Stimulated activated CD8-positive, alpha-beta memory T cell treated with anti-CD3 and anti-CD28 coated beads, Interleukin-15, amount 100 ng/mL, for 4 hours (primary cell): Measurements from ENCODE around the gene KLHDC8A.

Experiments used
- DNase-seq, 2 donors: peaks; one replicate each; pipeline ENCODE4 v3.0.0-alpha.2; 2020; ENCODE audit warnings: low read depth in 2 of 2

The KLHDC8A gene

GRCh38 chr1:205344066-205344928, 12.4 kb downstream of the KLHDC8A start:
- DNase-seq: peak; percentile 18 to 39

GRCh38 chr1:205343431-205344065, 13.2 kb downstream of the KLHDC8A start:
- DNase-seq: no peak

GRCh38 chr1:205342986-205343385, 13.7 kb downstream of the KLHDC8A start:
- no peak for DNase-seq

- no peak for DNase-seq
Measured at GRCh38 chr1:205340676-205341075, 16.0 kb downstream of the KLHDC8A start.

- DNase-seq: no peak
Measured at GRCh38 chr1:205339717-205340116, 17.0 kb downstream of the KLHDC8A start.

GRCh38 chr1:205339197-205339702, 17.5 kb downstream of the KLHDC8A start:
- DNase-seq: no peak

GRCh38 chr1:205338011-205338410, 18.7 kb downstream of the KLHDC8A start:
- DNase-seq: no peak

GRCh38 chr1:205337481-205337880, 19.2 kb downstream of the KLHDC8A start:
- no peak for DNase-seq

- peak; percentile 35 to 48 for DNase-seq
Measured at GRCh38 chr1:205335692-205336091, 21.0 kb downstream of the KLHDC8A start.

GRCh38 chr1:205332015-205332791, 24.5 kb downstream of the KLHDC8A start:
- DNase-seq: no peak

- no peak for DNase-seq
Measured at GRCh38 chr1:205330150-205330549, 26.6 kb downstream of the KLHDC8A start.

- no peak for DNase-seq
Measured at GRCh38 chr1:205329719-205330118, 27.0 kb downstream of the KLHDC8A start.

GRCh38 chr1:205328476-205328875, 28.2 kb downstream of the KLHDC8A start:
- DNase-seq: no peak

- no peak for DNase-seq
Measured at GRCh38 chr1:205326812-205327466, 29.8 kb downstream of the KLHDC8A start.

- DNase-seq: no peak
Measured at GRCh38 chr1:205325334-205325884, 31.3 kb downstream of the KLHDC8A start.

GRCh38 chr1:205324781-205325180, 31.9 kb downstream of the KLHDC8A start:
- DNase-seq: no peak

- DNase-seq: no peak
Measured at GRCh38 chr1:205323794-205324193, 32.9 kb downstream of the KLHDC8A start.

GRCh38 chr1:205321959-205322283, 34.8 kb downstream of the KLHDC8A start:
- no peak for DNase-seq

- peak; percentile 66 to 70 for DNase-seq
Measured at GRCh38 chr1:205321162-205321958, 35.4 kb downstream of the KLHDC8A start, which contains the start of gene NUAK2. Gene NUAK2, minus strand, starts transcription at chr1:205321745. Its CDS starts 117 bp downstream, at chr1:205321628.
